Panc1 (cell line): Measurements from ENCODE around the gene CDH13. TPM values are rescaled to one million over a fixed set of nuclear protein-coding genes. Genes with fewer than 3 reads are reported as not detected.

Experiments
- ATAC-seq: fragments of 200-7000 bp; cut with Tn5 transposase; 2 replicates; pipeline ENCODE4 v1.9.1; 2020; ENCODE audit warnings: mild to moderate bottlenecking, moderate library complexity
- BruUV-seq: library from RNA; stranded (reverse); fragments of 400-500 nt; replicated peaks from 2 replicates; lab custom pipeline; 2021; lab: Mats Ljungman, UMichigan
- CTCF ChIA-PET: fragments of 300-600 bp; sonication (Branson Sonifier 250); formaldehyde crosslinking; loops from one replicate; lab custom pipeline; 2022; ENCODE audit warnings: antibody characterized with exemption; lab: Charles Lee
- POLR2A ChIA-PET: fragments of 300-600 bp; sonication (Branson Sonifier 250); formaldehyde crosslinking; loops from one replicate; lab custom pipeline; 2022; ENCODE audit warnings: antibody characterized with exemption; lab: Charles Lee
- DNase-seq: peaks from one replicate; pipeline ENCODE4 v3.0.0-alpha.2; 2010; ENCODE audit warnings: low read depth, low spot score
- H3K27ac ChIP-seq: 2 replicates; pipeline ENCODE4 v1.5.1; 2011; ENCODE audit warnings: mild to moderate bottlenecking, low read length, inconsistent platforms
- H3K27me3 ChIP-seq: fragments of 200-500 bp; sonication (Bioruptor generic); 2 replicates; pipeline ENCODE4 v1.6.0; 2014; ENCODE audit warnings: low read length, inconsistent platforms; ENCODE audit not compliant: control insufficient read depth, insufficient read depth
- H3K36me3 ChIP-seq: fragments of 200-500 bp; sonication (Bioruptor generic); 2 replicates; pipeline ENCODE4 v1.5.1; 2014; ENCODE audit warnings: inconsistent platforms, mild to moderate bottlenecking, low read length, moderate library complexity; ENCODE audit not compliant: control insufficient read depth, insufficient read depth
- H3K4me1 ChIP-seq: 2 replicates; pipeline ENCODE4 v1.5.1; 2011; ENCODE audit warnings: inconsistent platforms, mild to moderate bottlenecking, low read length, moderate library complexity; ENCODE audit not compliant: control insufficient read depth, insufficient read depth
- H3K4me3 ChIP-seq, 2 experiments: 2 replicates each; pipeline ENCODE4 v1.5.1; 2011 to 2012; ENCODE audit warnings: low read depth in 2 of 2, low read length in 2 of 2, mild to moderate bottlenecking in 2 of 2, inconsistent platforms in 1 of 2, moderate library complexity in 1 of 2
- H3K9me3 ChIP-seq: fragments of 200-500 bp; sonication (Bioruptor generic); 2 replicates; pipeline ENCODE4 v1.5.1; 2014; ENCODE audit warnings: low read depth, mild to moderate bottlenecking, inconsistent platforms, low read length, moderate library complexity; ENCODE audit not compliant: control insufficient read depth, insufficient read depth
- CTCF ChIP-seq: fragments of 450-650 bp; IDR thresholded peaks from 2 replicates; pipeline ENCODE4 v1.5.1; 2017; ENCODE audit warnings: mild to moderate bottlenecking
- POLR2AphosphoS5 ChIP-seq: IDR thresholded peaks from 2 replicates; pipeline ENCODE4 v1.6.1; 2012; ENCODE audit warnings: mild to moderate bottlenecking, low read depth, low read length, moderate library complexity
- REST ChIP-seq, 2 experiments: IDR thresholded peaks; 2 replicates each; pipeline ENCODE4 v1.6.1; 2011 to 2012; ENCODE audit warnings: low read depth in 2 of 2, control low read depth in 1 of 2, low read length in 1 of 2, mild to moderate bottlenecking in 1 of 2, moderate library complexity in 1 of 2; ENCODE audit not compliant: insufficient read depth in 1 of 2
- SIN3A ChIP-seq: IDR thresholded peaks from 2 replicates; pipeline ENCODE4 v1.6.1; 2012; ENCODE audit warnings: low read depth, mild to moderate bottlenecking, low read length, moderate library complexity, borderline replicate concordance; ENCODE audit not compliant: insufficient read depth
- TCF7L2 ChIP-seq: IDR thresholded peaks from 2 replicates; pipeline ENCODE4 v1.6.1; 2011; ENCODE audit warnings: mild to moderate bottlenecking, low read depth, low read length, inconsistent platforms
- in situ Hi-C: cut with HindIII; loops from 2 replicates; pipeline ENCODE4 v1.10.0; 2016; ENCODE audit warnings: low sequenced_read_pairs, low pct_unique_long_range_greater_than_20kb
- intact Hi-C: fragments of 100-400 bp; cut with micrococcal nuclease; formaldehyde crosslinking; loops from one replicate; pipeline ENCODE4 v1.10.0; 2022; ENCODE audit not compliant: unreplicated experiment
- total RNA-seq: library from RNA; stranded (reverse); gene quantifications from one replicate; pipeline ENCODE4 v1.2.1, GENCODE V29; 2021; ENCODE audit not compliant: unreplicated experiment

The CDH13 gene
- total RNA-seq, 1 experiment from 2014 or later, result not detected

DNA sequence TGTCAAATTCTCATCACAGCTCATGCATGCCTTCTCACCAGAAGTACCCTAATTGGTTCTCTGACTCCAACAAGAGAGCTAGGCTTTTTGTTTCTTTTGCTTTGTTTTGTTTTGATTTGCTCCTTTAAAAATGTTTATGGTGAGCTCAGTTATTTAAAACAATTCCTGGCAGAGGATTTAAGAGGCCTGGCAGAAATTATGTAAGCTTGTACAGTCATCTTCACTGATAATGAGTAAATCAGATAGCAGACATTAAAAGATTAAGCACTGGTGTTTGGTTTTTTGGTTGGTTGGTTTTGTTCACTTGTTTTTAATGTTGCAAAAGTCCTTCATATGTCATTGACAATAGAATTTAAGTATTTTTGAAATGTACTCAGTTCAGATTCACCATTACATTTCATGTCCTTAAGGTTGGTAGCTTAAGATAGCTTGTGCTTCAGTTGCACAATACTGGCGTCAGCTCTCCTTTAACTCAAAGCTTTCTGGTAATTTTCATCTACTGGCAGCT lies 378.9 kb downstream of the CDH13 start:
- Histone ChIP-seq H3K36me3 (no peaks in the 10 kb centered on the region), H3K9me3 (no peaks in the 10 kb centered on the region), H3K4me3 (no peak overlapping the region), H3K27me3 (no peaks in the 10 kb centered on the region), H3K27ac (no peak overlapping the region), H3K4me1 (no peaks in the 10 kb centered on the region)
- ChIA-PET CTCF (no interaction called here), POLR2A (no interaction called here)
- in situ Hi-C loops, result no loop called here
- ATAC-seq (no peak), DNase-seq (no peak)
- intact Hi-C loops, result no loop called here
- BruUV-seq, result no TSS peak
- TF ChIP-seq TCF7L2 (no peak), REST (IDR thresholded peaks at IDR 0.05; ENCODE audit: insufficient read depth in 1 of 2, low read depth in 2 of 2, low read length in 1 of 2) (no peak), SIN3A (no peak), CTCF (no peak), POLR2AphosphoS5 (no peak)

- DNase-seq (no peak), ATAC-seq (no peak)
- H3K4me1 ChIP-seq, result no peaks in the 10 kb centered on the region
- no peak overlapping the region for H3K4me3 ChIP-seq
- no peaks in the 10 kb centered on the region for H3K36me3 ChIP-seq
- CTCF ChIA-PET, result no interaction called here
- H3K27ac ChIP-seq, result no peak overlapping the region
- no peaks in the 10 kb centered on the region for H3K27me3 ChIP-seq
- TF ChIP-seq CTCF (no peak), POLR2AphosphoS5 (no peak), REST (IDR thresholded peaks at IDR 0.05; ENCODE audit: insufficient read depth in 1 of 2, low read depth in 2 of 2, low read length in 1 of 2) (no peak), SIN3A (no peak)
- POLR2A ChIA-PET, result no interaction called here
- in situ Hi-C loops (no loop called here), intact Hi-C loops (no loop called here)
- no peaks in the 10 kb centered on the region for H3K9me3 ChIP-seq
- BruUV-seq, result no TSS peak
Observed at GRCh38 chr16:83010776-83011720, 384.3 kb downstream of the CDH13 start.
